NK-92 (cell line): ENCODE results near the gene IFITM10.

ENCODE experiments used
- DNase-seq: peaks from one replicate; lab custom pipeline; 2025; ENCODE audit not compliant: unreplicated experiment; lab: John Stamatoyannopoulos, UW

The IFITM10 gene

GRCh38 chr11:1750481-1750839 is at the start of gene IFITM10:
TSS of gene IFITM10 (minus strand) at chr11:1750595. CDS start at chr11:1750442, 153 bp downstream.
- no peak for DNase-seq

DNA sequence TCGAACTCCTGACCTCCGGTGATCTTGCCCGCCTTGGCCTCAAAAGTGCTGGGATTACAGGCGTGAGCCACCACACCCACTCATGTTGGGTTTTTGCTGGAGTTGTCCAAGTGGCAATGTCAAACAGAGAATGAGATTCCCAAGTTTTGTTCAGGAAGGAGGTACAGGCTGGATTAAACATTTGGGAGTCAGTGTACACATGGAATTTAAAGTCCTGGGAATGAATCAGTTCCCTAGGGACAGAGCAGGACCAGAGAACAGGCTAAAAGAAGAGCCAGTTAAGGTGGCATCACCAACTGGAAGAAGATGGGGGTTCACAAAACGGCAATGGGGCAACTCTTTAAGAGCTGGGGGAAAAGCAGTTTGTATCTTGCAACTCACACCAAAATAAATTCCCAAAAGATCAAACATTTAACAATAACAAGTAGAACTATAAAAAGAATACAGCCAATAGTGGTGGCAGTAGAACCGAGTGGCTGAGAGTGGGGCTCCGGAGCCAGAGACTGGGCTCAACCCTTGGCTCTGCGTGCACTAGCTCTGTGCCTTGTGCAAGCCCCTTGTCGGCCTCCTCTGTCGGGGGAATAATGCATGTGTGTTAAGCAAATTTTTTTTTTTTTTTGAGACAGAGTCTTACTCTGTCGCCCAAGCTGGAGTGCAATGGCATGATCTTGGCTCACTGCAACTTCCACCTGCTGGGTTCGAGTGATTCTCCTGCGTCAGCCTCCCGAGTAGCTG is 47.2 kb upstream of the IFITM10 start:
- no peak for DNase-seq

DNA sequence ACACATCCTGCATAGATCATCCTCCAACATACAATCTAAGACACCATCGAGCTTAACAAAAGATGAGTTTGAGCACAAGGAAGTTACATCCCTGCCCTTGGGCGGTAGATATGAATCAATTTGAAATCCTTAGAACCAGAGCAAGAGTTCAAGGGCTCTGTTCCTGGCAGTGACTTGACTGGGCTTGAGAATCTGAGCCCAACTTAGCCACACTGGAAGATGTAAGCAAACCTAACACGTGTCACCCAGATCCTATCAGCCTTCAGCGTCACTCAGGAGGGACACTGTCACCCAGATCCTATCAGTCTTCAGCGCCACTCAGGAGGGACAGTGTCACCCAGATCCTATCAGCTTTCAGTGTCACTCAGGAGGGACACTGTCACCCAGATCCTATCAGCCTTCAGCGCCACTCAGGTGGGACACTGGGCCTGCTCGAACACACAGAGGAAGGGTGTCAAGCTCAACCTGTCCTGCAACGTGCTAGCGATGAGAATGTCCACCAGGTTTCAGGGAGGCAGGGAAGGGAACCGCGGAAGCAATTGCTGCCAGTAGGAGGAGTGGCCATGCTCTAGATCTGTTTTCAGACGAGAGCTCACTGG is 46.1 kb upstream of the IFITM10 start:
- DNase-seq: no peak

DNA sequence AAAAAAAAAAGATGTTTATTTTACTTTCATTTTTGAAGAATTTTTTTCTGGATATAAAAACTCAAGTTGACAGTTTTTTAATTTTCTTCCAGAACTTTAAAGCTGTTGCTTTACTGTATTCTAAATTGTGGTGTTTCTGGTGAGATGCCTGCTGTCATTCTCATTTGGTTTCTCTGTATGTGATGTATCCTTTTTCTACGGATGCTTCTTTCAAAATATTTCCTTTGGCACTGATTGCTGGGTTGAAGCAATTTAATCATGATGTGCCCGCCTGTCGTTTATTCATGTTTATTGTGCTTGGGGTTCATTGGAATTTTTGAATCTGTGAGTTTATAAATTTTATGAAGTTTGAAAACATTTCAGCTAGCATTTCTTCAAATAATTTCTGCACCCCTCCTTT is 42.7 kb upstream of the IFITM10 start:
- no peak for DNase-seq

DNA sequence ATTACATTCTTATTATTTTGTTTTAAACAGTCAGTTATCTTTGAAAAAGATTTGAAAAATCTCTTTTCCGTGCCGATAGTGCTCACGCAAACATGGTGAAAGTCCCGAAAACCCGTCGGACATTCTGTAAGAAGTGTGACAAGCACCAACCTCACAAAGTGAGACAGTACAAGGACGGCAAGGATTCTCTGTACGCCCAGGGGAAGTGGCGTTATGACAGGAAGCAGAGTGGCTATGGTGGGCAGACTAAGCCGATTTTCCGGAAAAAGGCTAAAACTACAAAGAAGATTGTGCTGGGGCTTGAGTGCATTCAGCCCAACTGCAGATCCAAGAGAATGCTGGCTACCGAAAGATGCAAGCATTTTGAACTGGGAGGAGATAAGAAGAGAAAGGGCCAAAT is 42.1 kb upstream of the IFITM10 start:
- DNase-seq: no peak

GRCh38 chr11:1791912-1792311 is 41.5 kb upstream of the IFITM10 start:
- no peak for DNase-seq

DNA sequence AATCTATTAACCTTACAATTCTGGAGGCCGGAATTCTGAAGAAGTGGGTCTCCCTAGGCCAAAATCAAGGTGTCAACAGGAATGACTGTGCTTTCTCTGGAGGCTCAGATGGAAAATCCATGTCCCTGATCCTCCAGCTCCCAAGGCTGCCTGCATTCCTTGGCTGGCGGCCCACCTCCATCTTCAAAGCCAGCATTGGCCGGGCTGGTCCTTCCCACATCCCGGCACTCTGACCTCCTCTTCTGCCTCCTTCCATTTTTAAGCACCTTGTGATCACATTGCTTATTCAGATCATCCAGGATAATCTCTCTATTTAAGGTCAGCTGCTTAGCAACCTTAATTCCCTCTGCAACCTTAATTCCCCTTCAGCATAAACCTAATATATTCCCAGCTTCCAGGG is 36.1 kb upstream of the IFITM10 start:
- no peak for DNase-seq

DNA sequence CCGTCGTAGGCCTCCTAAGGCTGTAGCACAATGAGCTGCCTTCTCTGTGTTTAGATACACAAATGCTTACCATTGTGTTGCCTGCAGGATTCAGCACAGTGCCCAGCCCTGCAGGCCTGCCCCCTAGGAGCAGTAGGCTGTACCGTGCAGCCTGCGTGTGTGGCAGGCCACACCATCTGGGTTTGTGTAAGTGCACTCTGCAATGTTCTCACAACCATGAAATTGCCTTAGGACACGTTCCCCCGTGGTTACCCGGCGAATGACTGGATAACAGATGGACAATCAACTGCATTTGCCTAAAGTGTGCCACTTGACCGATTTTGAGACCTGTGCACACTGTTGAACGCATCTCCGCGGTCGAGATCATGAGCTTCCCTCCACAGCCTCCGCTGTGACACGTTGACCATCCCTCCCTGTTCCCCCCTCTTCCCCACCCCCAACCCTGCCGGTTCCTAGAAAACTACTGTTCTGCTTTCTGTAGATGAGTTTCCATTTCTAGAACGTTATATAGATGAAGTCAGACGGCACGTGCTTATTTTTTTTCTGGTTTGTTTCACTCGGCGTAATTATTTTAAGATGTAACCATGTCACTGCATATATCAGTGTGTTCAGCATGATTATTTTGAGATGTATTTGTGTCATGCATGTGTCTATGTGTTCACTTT is 35.5 kb upstream of the IFITM10 start:
- no peak for DNase-seq

GRCh38 chr11:1784761-1785650 is 34.6 kb upstream of the IFITM10 start:
- DNase-seq: no peak

DNA sequence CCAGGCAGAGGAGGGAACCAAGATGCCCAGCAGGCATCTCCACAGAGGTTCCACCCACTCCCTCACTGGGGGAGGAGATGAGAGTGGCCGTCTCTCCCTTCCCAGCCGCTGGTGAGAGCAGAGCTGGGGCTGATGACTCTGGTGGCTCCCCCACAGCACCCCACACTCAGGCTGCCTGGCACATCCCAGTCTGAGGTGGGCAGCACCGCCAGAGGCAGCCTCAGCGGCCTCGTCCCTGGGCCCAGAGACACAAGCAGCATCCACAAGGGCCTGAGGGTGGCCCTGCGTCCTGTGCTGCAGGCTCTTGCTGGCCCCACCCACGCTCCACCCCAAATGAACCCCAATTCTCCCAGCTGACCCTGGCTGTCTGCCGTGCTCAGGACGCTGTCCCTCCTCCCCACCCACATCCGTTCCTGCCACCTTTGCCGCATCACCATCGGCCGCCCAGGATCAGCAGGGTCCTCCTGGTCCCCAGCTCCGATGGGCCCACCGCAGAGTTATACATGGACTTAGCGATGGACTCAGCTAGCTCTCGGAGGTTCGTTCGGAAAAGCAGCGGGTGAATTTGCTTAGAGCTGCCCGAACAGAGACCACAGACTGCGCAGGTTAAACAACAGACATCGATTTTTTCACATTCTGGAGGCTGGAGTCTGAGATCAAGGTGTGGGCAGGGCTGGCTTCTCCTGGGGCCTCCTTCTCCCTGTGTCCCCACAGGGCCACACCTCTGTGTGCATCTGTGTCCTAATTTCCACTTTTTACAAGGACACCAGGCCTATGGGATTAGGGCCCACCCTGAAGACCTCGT is 33.5 kb upstream of the IFITM10 start:
- no peak for DNase-seq

GRCh38 chr11:1782831-1783724 is 32.7 kb upstream of the IFITM10 start:
- DNase-seq: no peak

DNA sequence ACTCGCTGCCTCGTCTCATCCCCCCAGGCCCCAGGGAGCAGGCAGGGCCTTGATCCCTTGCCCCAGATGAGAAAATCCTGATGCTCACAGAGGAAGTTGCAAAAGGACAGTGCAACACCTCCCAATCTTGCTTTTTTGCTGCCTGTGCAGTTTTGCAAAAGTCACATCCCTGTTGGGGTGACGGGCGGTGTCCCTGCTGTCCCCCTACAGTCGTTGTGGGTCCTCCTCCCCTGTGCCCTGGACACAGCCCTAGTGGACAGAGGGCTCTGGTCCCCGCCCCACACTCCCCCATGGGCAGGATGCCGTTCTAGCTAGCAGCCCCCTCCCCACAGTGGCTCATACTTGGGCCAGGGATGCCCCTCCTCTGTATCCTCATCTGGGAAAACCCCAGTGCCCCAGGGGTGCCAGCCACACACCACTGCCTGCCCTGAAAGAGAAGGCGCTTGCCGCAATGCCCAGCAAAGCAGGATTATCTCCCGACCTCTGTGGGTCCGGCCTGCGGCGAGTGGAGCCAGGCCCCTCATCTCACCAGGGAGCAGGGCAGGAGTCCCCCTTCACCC is 31.7 kb upstream of the IFITM10 start:
- DNase-seq: no peak

GRCh38 chr11:1781593-1781975 is 31.2 kb upstream of the IFITM10 start:
- no peak for DNase-seq

GRCh38 chr11:1780700-1781592 is 30.6 kb upstream of the IFITM10 start:
- no peak for DNase-seq

DNA sequence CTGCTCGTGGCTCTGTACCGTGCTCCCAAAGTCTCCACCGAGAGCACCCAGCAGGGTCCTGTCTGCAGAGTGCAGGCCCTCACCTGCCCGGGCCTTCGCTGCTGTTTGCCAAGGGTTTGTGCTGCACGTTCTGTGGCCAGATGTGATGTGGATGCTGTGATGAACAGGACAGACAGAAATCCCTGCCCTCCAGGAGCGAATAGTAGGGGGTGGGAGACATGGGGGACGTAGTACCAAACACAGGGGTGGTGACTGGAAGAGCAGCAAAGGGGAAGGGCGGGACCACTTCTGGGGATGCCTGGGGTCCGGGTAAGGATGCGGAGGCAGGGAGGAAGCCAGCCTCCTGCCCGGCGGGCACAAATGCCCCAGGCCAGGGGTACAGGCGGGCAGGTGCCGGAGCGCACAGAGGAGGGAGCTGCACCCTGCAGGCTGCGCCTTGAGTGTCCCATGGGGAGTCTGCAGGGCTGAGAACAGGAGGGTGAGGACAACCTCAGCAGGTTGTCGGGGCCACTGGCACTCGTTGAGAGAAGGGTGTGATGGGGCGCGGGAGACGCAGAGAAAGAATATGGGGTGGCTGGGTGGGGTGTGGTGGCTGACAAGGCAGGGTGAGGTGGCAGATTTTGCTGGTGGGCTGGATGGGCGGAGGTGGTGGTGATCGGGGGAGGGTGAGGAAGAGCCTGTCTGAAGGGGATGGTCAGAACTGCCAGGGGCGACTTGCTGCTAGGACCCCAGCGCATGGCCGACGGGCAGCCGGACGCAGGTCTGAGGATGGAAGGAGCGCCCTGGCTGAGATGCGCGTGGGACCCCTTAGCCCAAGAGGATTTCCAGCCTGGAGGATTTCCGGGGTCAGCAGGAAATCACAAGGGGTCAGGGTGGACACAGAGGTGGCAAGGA is 29.7 kb upstream of the IFITM10 start:
- DNase-seq: no peak

GRCh38 chr11:1779034-1779805 is 28.8 kb upstream of the IFITM10 start:
- DNase-seq: no peak
